PC-9 (cell line): ENCODE data around the gene DIRAS3.

Experiments used
- EZH2 ChIP-seq: fragments of 200-600 bp; sonication (generic); IDR thresholded peaks from 2 replicates; pipeline ENCODE4 v1.8.0; 2017; ENCODE audit warnings: antibody characterized with exemption, low read depth
- TF ChIP-seq, protein P1 (sequence below): fragments of 200-600 bp; sonication (generic); conservative IDR thresholded peaks from 2 replicates; pipeline ENCODE4 v1.6.1; 2017; ENCODE audit warnings: mixed run types, antibody characterized with exemption, mild to moderate bottlenecking, moderate library complexity

DNA sequence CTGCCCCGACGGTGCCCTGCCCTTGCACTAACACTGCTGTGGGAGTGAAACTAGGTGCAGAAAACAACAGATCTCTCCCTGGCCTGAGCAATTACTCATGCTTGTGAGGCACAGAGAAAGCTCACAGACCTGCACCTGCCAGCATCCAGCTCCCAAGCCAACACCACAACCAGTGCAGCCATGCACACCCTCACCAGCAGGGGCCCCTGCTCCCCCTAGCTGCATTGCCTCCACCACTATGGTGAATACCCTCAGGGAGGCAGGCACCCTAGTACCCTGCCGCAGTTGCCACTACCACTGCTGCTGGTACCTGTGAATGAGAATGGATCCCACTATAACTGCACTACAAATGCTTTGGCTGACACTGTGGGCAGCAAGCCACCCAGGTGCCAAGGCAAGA is 7.1 kb upstream of the DIRAS3 start:
- TF ChIP-seq, protein P1, sequence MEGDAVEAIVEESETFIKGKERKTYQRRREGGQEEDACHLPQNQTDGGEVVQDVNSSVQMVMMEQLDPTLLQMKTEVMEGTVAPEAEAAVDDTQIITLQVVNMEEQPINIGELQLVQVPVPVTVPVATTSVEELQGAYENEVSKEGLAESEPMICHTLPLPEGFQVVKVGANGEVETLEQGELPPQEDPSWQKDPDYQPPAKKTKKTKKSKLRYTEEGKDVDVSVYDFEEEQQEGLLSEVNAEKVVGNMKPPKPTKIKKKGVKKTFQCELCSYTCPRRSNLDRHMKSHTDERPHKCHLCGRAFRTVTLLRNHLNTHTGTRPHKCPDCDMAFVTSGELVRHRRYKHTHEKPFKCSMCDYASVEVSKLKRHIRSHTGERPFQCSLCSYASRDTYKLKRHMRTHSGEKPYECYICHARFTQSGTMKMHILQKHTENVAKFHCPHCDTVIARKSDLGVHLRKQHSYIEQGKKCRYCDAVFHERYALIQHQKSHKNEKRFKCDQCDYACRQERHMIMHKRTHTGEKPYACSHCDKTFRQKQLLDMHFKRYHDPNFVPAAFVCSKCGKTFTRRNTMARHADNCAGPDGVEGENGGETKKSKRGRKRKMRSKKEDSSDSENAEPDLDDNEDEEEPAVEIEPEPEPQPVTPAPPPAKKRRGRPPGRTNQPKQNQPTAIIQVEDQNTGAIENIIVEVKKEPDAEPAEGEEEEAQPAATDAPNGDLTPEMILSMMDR, result no peak
- TF ChIP-seq EZH2, result no peak
